GM23338 (cell line): ENCODE results near the gene TPCN2.

ENCODE experiments used
- CREB1 ChIP-seq: fragments of 250-450 bp; sonication (Bioruptor Pico); IDR thresholded peaks from 2 replicates; pipeline ENCODE4 v1.5.0; 2020; ENCODE audit warnings: low read depth, mild to moderate bottlenecking, moderate library complexity
- EZH2 ChIP-seq: fragments of 200-600 bp; sonication (generic); IDR thresholded peaks from one replicate; pipeline ENCODE4 v1.8.0; 2017; ENCODE audit warnings: antibody characterized with exemption, mild to moderate bottlenecking, low read depth; ENCODE audit not compliant: unreplicated experiment
- EZH2phosphoT487 ChIP-seq: fragments of 200-600 bp; sonication (generic); IDR thresholded peaks from one replicate; pipeline ENCODE4 v1.8.1; 2018; ENCODE audit warnings: antibody characterized with exemption; ENCODE audit not compliant: unreplicated experiment
- JUNB ChIP-seq: IDR thresholded peaks from one replicate; pipeline ENCODE4 v1.6.1; 2016; ENCODE audit warnings: antibody characterized with exemption; ENCODE audit not compliant: unreplicated experiment
- NANOG ChIP-seq: IDR thresholded peaks from 2 replicates; pipeline ENCODE4 v1.6.1; 2016; ENCODE audit warnings: antibody characterized with exemption, borderline replicate concordance
- POLR2AphosphoS5 ChIP-seq: IDR thresholded peaks from 2 replicates; pipeline ENCODE4 v1.6.1; 2016; ENCODE audit warnings: antibody characterized with exemption, low read depth
- STAT1 ChIP-seq: IDR thresholded peaks from one replicate; pipeline ENCODE4 v1.6.1; 2016; ENCODE audit warnings: antibody characterized with exemption; ENCODE audit not compliant: unreplicated experiment
- ZNF114 ChIP-seq: fragments of 250-450 bp; sonication (Bioruptor Pico); IDR thresholded peaks from 2 replicates; pipeline ENCODE4 v1.5.0; 2020; ENCODE audit warnings: mild to moderate bottlenecking, moderate library complexity
- ZNF331 ChIP-seq: fragments of 250-450 bp; sonication (Bioruptor Pico); IDR thresholded peaks from 2 replicates; pipeline ENCODE4 v1.5.0; 2020; ENCODE audit warnings: low read depth, mild to moderate bottlenecking, moderate library complexity
- TF ChIP-seq, protein P1 (sequence below): IDR thresholded peaks from one replicate; pipeline ENCODE4 v1.6.1; 2018; ENCODE audit warnings: antibody characterized with exemption; ENCODE audit not compliant: unreplicated experiment
- TF ChIP-seq, protein P2 (sequence below), 2 experiments: fragments of 200-600 bp in 1 of 2; sonication (generic) in 1 of 2; conservative IDR thresholded peaks; 2 replicates each; pipeline versions ENCODE4 v1.5.1 to v1.6.1; 2016 to 2017; ENCODE audit warnings: antibody characterized with exemption in 2 of 2, low read depth in 2 of 2, mild to moderate bottlenecking in 2 of 2, moderate library complexity in 1 of 2
- TF ChIP-seq, protein P3 (sequence below): IDR thresholded peaks from 2 replicates; pipeline ENCODE4 v1.6.1; 2016; ENCODE audit warnings: antibody characterized with exemption

DNA sequence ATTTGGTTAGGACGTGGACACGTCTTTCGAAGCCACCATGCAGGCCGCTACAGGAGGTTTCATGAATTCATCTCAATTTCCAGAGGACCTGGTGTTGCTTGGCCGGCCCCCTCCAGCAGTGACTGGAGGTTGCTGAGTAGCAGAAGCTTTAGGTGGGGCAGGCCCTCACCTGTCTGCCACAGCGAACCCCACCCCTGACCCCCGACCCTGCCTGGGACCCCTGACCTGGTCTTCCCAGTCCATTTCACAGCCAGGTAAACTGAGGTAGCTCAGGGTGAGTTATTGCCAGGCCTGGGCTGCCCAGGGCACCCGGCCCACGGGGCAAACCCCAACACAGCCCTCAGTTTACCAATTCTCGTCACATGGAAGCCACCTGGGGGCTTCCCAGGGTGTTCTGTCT, 67.9 kb downstream of the TPCN2 start:
- TF ChIP-seq, protein P1, sequence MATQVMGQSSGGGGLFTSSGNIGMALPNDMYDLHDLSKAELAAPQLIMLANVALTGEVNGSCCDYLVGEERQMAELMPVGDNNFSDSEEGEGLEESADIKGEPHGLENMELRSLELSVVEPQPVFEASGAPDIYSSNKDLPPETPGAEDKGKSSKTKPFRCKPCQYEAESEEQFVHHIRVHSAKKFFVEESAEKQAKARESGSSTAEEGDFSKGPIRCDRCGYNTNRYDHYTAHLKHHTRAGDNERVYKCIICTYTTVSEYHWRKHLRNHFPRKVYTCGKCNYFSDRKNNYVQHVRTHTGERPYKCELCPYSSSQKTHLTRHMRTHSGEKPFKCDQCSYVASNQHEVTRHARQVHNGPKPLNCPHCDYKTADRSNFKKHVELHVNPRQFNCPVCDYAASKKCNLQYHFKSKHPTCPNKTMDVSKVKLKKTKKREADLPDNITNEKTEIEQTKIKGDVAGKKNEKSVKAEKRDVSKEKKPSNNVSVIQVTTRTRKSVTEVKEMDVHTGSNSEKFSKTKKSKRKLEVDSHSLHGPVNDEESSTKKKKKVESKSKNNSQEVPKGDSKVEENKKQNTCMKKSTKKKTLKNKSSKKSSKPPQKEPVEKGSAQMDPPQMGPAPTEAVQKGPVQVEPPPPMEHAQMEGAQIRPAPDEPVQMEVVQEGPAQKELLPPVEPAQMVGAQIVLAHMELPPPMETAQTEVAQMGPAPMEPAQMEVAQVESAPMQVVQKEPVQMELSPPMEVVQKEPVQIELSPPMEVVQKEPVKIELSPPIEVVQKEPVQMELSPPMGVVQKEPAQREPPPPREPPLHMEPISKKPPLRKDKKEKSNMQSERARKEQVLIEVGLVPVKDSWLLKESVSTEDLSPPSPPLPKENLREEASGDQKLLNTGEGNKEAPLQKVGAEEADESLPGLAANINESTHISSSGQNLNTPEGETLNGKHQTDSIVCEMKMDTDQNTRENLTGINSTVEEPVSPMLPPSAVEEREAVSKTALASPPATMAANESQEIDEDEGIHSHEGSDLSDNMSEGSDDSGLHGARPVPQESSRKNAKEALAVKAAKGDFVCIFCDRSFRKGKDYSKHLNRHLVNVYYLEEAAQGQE = no peak
- TF ChIP-seq, protein P2, sequence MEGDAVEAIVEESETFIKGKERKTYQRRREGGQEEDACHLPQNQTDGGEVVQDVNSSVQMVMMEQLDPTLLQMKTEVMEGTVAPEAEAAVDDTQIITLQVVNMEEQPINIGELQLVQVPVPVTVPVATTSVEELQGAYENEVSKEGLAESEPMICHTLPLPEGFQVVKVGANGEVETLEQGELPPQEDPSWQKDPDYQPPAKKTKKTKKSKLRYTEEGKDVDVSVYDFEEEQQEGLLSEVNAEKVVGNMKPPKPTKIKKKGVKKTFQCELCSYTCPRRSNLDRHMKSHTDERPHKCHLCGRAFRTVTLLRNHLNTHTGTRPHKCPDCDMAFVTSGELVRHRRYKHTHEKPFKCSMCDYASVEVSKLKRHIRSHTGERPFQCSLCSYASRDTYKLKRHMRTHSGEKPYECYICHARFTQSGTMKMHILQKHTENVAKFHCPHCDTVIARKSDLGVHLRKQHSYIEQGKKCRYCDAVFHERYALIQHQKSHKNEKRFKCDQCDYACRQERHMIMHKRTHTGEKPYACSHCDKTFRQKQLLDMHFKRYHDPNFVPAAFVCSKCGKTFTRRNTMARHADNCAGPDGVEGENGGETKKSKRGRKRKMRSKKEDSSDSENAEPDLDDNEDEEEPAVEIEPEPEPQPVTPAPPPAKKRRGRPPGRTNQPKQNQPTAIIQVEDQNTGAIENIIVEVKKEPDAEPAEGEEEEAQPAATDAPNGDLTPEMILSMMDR (conservative IDR thresholded peaks at IDR 0.05; ENCODE audit: low read depth in 2 of 2) = no peak
- TF ChIP-seq CREB1 (CRISPR knock-in tag) (no peak), EZH2phosphoT487 (no peak), NANOG (no peak), POLR2AphosphoS5 (no peak), EZH2 (no peak), ZNF114 (CRISPR knock-in tag) (no peak), JUNB (no peak), STAT1 (no peak), ZNF331 (CRISPR knock-in tag) (no peak)
- TF ChIP-seq, protein P3, sequence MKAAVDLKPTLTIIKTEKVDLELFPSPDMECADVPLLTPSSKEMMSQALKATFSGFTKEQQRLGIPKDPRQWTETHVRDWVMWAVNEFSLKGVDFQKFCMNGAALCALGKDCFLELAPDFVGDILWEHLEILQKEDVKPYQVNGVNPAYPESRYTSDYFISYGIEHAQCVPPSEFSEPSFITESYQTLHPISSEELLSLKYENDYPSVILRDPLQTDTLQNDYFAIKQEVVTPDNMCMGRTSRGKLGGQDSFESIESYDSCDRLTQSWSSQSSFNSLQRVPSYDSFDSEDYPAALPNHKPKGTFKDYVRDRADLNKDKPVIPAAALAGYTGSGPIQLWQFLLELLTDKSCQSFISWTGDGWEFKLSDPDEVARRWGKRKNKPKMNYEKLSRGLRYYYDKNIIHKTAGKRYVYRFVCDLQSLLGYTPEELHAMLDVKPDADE = no peak
